HFFc6 (cell line): ENCODE measurements around the gene SDR39U1. TPM values are rescaled to one million over a fixed set of nuclear protein-coding genes. Genes with fewer than 3 reads are reported as not detected.

Experiments
- DNase-seq: peaks from one replicate; pipeline ENCODE4 v3.0.0-alpha.2; 2018
- H3K27ac Mint-ChIP-seq: 2 replicates; pipeline ENCODE4 v1.8.0; 2020; ENCODE audit warnings: mild to moderate bottlenecking, mixed read lengths
- H3K27me3 Mint-ChIP-seq: 2 replicates; pipeline ENCODE4 v1.8.0; 2021; ENCODE audit warnings: mild to moderate bottlenecking, moderate library complexity, mixed read lengths; ENCODE audit not compliant: insufficient read depth
- H3K36me3 Mint-ChIP-seq: 2 replicates; pipeline ENCODE4 v1.8.0; 2021; ENCODE audit warnings: low read depth, mixed read lengths
- H3K4me1 Mint-ChIP-seq: 2 replicates; pipeline ENCODE4 v1.8.0; 2020; ENCODE audit warnings: low read depth, mixed read lengths
- H3K4me3 Mint-ChIP-seq: 2 replicates; pipeline ENCODE4 v1.8.0; 2020; ENCODE audit warnings: mild to moderate bottlenecking, moderate library complexity, mixed read lengths
- H3K9me3 Mint-ChIP-seq: 2 replicates; pipeline ENCODE4 v1.8.0; 2020; ENCODE audit warnings: mild to moderate bottlenecking, mixed read lengths
- total RNA-seq, 6 experiments: library from RNA; stranded (reverse); fragmentation: NEBNext Ultra II Directional; extraction: Animal tissue kit (Norgen Biotek cat#: 25700); gene quantifications; 2 replicates in 1 of 6; 3 replicates in 5 of 6; pipeline ENCODE4 v1.2.3, GENCODE V29; 2021
- TF ChIP-seq, protein P1 (sequence below): fragments of 200-600 bp; sonication (generic); IDR thresholded peaks from 2 replicates; pipeline ENCODE4 v1.5.0; 2021; ENCODE audit warnings: antibody characterized with exemption, mild to moderate bottlenecking

The SDR39U1 gene
- total RNA-seq, 6 experiments from 2014 or later, result 29.6 to 35.7 (median 31.6) TPM

- Mint-ChIP-seq H3K27me3 (peaks cover 11% of the 10 kb centered on the region), H3K9me3 (no peaks in the 10 kb centered on the region), H3K36me3 (no peaks in the 10 kb centered on the region), H3K4me1 (no peaks in the 10 kb centered on the region), H3K4me3 (no peak overlapping the region), H3K27ac (no peak overlapping the region)
- peak; percentile 23 for DNase-seq
- TF ChIP-seq, protein P1, sequence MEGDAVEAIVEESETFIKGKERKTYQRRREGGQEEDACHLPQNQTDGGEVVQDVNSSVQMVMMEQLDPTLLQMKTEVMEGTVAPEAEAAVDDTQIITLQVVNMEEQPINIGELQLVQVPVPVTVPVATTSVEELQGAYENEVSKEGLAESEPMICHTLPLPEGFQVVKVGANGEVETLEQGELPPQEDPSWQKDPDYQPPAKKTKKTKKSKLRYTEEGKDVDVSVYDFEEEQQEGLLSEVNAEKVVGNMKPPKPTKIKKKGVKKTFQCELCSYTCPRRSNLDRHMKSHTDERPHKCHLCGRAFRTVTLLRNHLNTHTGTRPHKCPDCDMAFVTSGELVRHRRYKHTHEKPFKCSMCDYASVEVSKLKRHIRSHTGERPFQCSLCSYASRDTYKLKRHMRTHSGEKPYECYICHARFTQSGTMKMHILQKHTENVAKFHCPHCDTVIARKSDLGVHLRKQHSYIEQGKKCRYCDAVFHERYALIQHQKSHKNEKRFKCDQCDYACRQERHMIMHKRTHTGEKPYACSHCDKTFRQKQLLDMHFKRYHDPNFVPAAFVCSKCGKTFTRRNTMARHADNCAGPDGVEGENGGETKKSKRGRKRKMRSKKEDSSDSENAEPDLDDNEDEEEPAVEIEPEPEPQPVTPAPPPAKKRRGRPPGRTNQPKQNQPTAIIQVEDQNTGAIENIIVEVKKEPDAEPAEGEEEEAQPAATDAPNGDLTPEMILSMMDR, result peak; percentile 85
These were observed 30.9 kb downstream of the SDR39U1 start for GRCh38 chr14:24411443-24412389.

DNA sequence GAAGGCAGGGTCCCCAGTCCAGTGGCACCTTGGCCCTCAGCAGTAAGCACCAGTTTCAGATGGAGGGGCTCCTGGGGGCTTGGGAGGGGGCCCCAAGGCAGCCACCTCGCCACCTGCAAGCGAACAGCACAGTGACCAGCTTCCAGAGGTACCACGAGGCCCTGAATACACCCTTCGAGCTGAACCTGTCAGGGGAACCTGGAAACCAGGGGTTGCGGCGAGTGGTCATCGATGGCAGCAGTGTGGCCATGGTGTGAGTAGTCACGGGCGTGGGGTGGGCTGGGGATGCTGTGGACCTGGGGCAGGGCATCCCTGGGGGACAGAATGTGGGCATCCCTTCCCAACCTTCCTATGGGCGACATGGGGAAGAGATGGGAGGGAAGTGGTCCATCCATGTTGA lies 32.6 kb downstream of the SDR39U1 start:
- TF ChIP-seq, protein P1, result no peak
- no peak overlapping the region for H3K4me3 Mint-ChIP-seq
- no peak for DNase-seq
- H3K36me3 Mint-ChIP-seq, result no peaks in the 10 kb centered on the region
- peaks cover 12% of the 10 kb centered on the region for H3K27me3 Mint-ChIP-seq
- no peaks in the 10 kb centered on the region for H3K4me1 Mint-ChIP-seq
- H3K9me3 Mint-ChIP-seq, result no peaks in the 10 kb centered on the region
- no peak overlapping the region for H3K27ac Mint-ChIP-seq

GRCh38 chr14:24409192-24409591 lies 33.4 kb downstream of the SDR39U1 start:
- H3K27ac Mint-ChIP-seq, result no peak overlapping the region
- peaks cover 6% of the 10 kb centered on the region for H3K4me1 Mint-ChIP-seq
- TF ChIP-seq, protein P1, result no peak
- peaks cover 12% of the 10 kb centered on the region for H3K27me3 Mint-ChIP-seq
- H3K4me3 Mint-ChIP-seq, result no peak overlapping the region
- DNase-seq, result no peak
- no peaks in the 10 kb centered on the region for H3K36me3 Mint-ChIP-seq
- no peaks in the 10 kb centered on the region for H3K9me3 Mint-ChIP-seq

- Mint-ChIP-seq H3K27ac (no peak overlapping the region), H3K27me3 (peaks cover 12% of the 10 kb centered on the region), H3K36me3 (no peaks in the 10 kb centered on the region), H3K9me3 (no peaks in the 10 kb centered on the region), H3K4me3 (no peak overlapping the region), H3K4me1 (peaks cover 10% of the 10 kb centered on the region)
- no peak for DNase-seq
- TF ChIP-seq, protein P1, result no peak
These were observed 33.8 kb downstream of the SDR39U1 start for GRCh38 chr14:24408764-24409163.

GRCh38 chr14:24407608-24408325 lies 34.8 kb downstream of the SDR39U1 start:
- H3K36me3 Mint-ChIP-seq, result no peaks in the 10 kb centered on the region
- H3K27me3 Mint-ChIP-seq, result peaks cover 12% of the 10 kb centered on the region
- no peak for DNase-seq
- no peaks in the 10 kb centered on the region for H3K9me3 Mint-ChIP-seq
- TF ChIP-seq, protein P1, result no peak
- H3K4me3 Mint-ChIP-seq, result no peak overlapping the region
- no peak overlapping the region for H3K27ac Mint-ChIP-seq
- peaks cover 20% of the 10 kb centered on the region for H3K4me1 Mint-ChIP-seq
